Neuronal stem cell (in vitro differentiated cells): ENCODE data around the gene SEC14L3.

Experiments
- DNase-seq: peaks from one replicate; pipeline ENCODE4 v3.0.0-alpha.2; 2013; ENCODE audit warnings: low spot score
- H2AFZ ChIP-seq: one replicate; pipeline ENCODE4 v1.6.1; 2013; ENCODE audit warnings: mild to moderate bottlenecking, low read length, inconsistent platforms
- H2AK5ac ChIP-seq: 2 replicates; pipeline ENCODE4 v1.6.1; 2013; ENCODE audit warnings: low read depth, mild to moderate bottlenecking, inconsistent platforms, low read length, moderate library complexity, mixed read lengths
- H2BK120ac ChIP-seq: 2 replicates; pipeline ENCODE4 v1.6.1; 2013; ENCODE audit warnings: low read depth, mild to moderate bottlenecking, inconsistent platforms, low read length, moderate library complexity, mixed read lengths
- H2BK12ac ChIP-seq: one replicate; pipeline ENCODE4 v1.6.1; 2013; ENCODE audit warnings: low read length, inconsistent platforms
- H2BK15ac ChIP-seq: 2 replicates; pipeline ENCODE4 v1.6.1; 2013; ENCODE audit warnings: mild to moderate bottlenecking, low read length, inconsistent platforms, mixed read lengths
- H2BK5ac ChIP-seq: one replicate; pipeline ENCODE4 v1.6.1; 2013; ENCODE audit warnings: inconsistent platforms, mild to moderate bottlenecking, low read length, moderate library complexity
- H3K14ac ChIP-seq: one replicate; pipeline ENCODE4 v1.6.1; 2013; ENCODE audit warnings: low read length, inconsistent platforms
- H3K18ac ChIP-seq: 2 replicates; pipeline ENCODE4 v1.6.1; 2013; ENCODE audit warnings: low read length, inconsistent platforms
- H3K23ac ChIP-seq: 2 replicates; pipeline ENCODE4 v1.6.1; 2013; ENCODE audit warnings: low read depth, mild to moderate bottlenecking, mixed read lengths, low read length, inconsistent platforms; ENCODE audit not compliant: poor library complexity
- H3K27ac ChIP-seq: replicated peaks from 3 replicates; pipeline ENCODE4 v1.5.1; 2013; ENCODE audit warnings: low read length, inconsistent platforms
- H3K27me3 ChIP-seq, 3 experiments: 2 replicates each; pipeline ENCODE4 v1.6.1; 2013; ENCODE audit warnings: low read length in 3 of 3, mild to moderate bottlenecking in 2 of 3, inconsistent platforms in 1 of 3, low read depth in 1 of 3, mixed read lengths in 1 of 3, moderate library complexity in 1 of 3; ENCODE audit not compliant: control insufficient read depth in 3 of 3, insufficient read depth in 3 of 3
- H3K36me3 ChIP-seq, 2 donors: replicated peaks in 1 of 2; 2 replicates each; pipeline ENCODE4 v1.6.1; 2013; ENCODE audit warnings: low read length in 2 of 2; ENCODE audit not compliant: control insufficient read depth in 2 of 2, insufficient read depth in 2 of 2
- H3K4ac ChIP-seq: 2 replicates; pipeline ENCODE4 v1.6.1; 2013; ENCODE audit warnings: inconsistent platforms, mild to moderate bottlenecking, low read length, moderate library complexity
- H3K4me1 ChIP-seq, 2 donors: 1 replicate in 1 of 2; 2 replicates in 1 of 2; pipeline ENCODE4 v1.6.1; 2013; ENCODE audit warnings: low read length in 2 of 2, low read depth in 1 of 2; ENCODE audit not compliant: control insufficient read depth in 2 of 2, insufficient read depth in 1 of 2
- H3K4me2 ChIP-seq: one replicate; pipeline ENCODE4 v1.6.1; 2013; ENCODE audit warnings: mild to moderate bottlenecking, low read length, inconsistent platforms; ENCODE audit not compliant: insufficient read depth, poor library complexity, severe bottlenecking
- H3K4me3 ChIP-seq, 2 donors: 2 replicates each; pipeline ENCODE4 v1.5.1; 2013; ENCODE audit warnings: low read length in 2 of 2, mild to moderate bottlenecking in 2 of 2, inconsistent platforms in 1 of 2, moderate library complexity in 1 of 2
- H3K79me1 ChIP-seq: one replicate; pipeline ENCODE4 v1.6.1; 2013; ENCODE audit warnings: low read depth, mild to moderate bottlenecking, inconsistent platforms, low read length, moderate library complexity
- H3K9ac ChIP-seq: one replicate; pipeline ENCODE4 v1.6.1; 2013; ENCODE audit warnings: mild to moderate bottlenecking, low read depth, low read length, inconsistent platforms; ENCODE audit not compliant: poor library complexity
- H3K9me3 ChIP-seq, 2 donors: replicated peaks in 1 of 2; 2 replicates each; pipeline versions ENCODE3 to v1.6.1; 2013; ENCODE audit warnings: low read length in 2 of 2, mild to moderate bottlenecking in 2 of 2, inconsistent platforms in 1 of 2, low read depth in 1 of 2, mixed read lengths in 1 of 2, moderate library complexity in 1 of 2; ENCODE audit not compliant: control insufficient read depth in 2 of 2, insufficient read depth in 1 of 2
- H4K8ac ChIP-seq: one replicate; pipeline ENCODE4 v1.6.1; 2013; ENCODE audit warnings: low read depth, mild to moderate bottlenecking, inconsistent platforms, low read length, moderate library complexity
- H4K91ac ChIP-seq: one replicate; pipeline ENCODE4 v1.6.1; 2013; ENCODE audit warnings: low read length, low read depth, mild to moderate bottlenecking, inconsistent platforms; ENCODE audit not compliant: poor library complexity
- WGBS, 2 donors: extraction: QIAGEN DNeasy Blood & Tissue Kit; methylation state at CpG; one replicate each; pipeline ENCODE4 v1.1.7; 2013; ENCODE audit warnings: missing lambda C conversion rate in 2 of 2, mixed read lengths in 1 of 2; ENCODE audit not compliant: insufficient read length in 2 of 2, insufficient replicate concordance in 1 of 2; ENCODE audit errors: extremely low coverage in 2 of 2; 5-methylcytosine and 5-hydroxymethylcytosine counted together

The SEC14L3 gene

GRCh38 chr22:30432520-30432919 lies 39.3 kb downstream of the SEC14L3 start:
- WGBS, 2 donors: no CpG with 5 or more reads among the region's 2 CpGs
- peak overlapping the region; percentile 3 for H2BK15ac ChIP-seq

GRCh38 chr22:30432096-30432495 lies 39.7 kb downstream of the SEC14L3 start:
- Histone ChIP-seq H3K27ac (no peak overlapping the region), H2BK5ac (no peak overlapping the region), H3K4me3 (no peak overlapping the region), H4K91ac (no peak overlapping the region), H2BK12ac (no peak overlapping the region), H2BK15ac (no peak overlapping the region), H3K18ac (no peak overlapping the region), H3K4ac (no peak overlapping the region), H3K4me1 (no peaks in the 10 kb centered on the region), H4K8ac (no peak overlapping the region), H2AFZ (no peak overlapping the region), H3K36me3 (peaks cover 1 to 12% of the 10 kb centered on the region in 2 donors), H2BK120ac (no peak overlapping the region), H3K4me2 (no peak overlapping the region), H3K23ac (no peak overlapping the region), H3K14ac (no peak overlapping the region), H2AK5ac (no peak overlapping the region), H3K79me1 (no peaks in the 10 kb centered on the region), H3K9me3 (peaks cover 0 to 2% of the 10 kb centered on the region in 2 donors), H3K9ac (peak overlapping the region; percentile 38), H3K27me3 (no peaks in the 10 kb centered on the region)
- WGBS, 2 donors: no CpG with 5 or more reads among the region's 4 CpGs
- no peak for DNase-seq

More at GRCh38 chr22:30432520-30432919, 39.3 kb downstream of the SEC14L3 start:
- H2BK5ac ChIP-seq: no peak overlapping the region
- no peak for DNase-seq
- no peak overlapping the region for H3K23ac ChIP-seq
- no peak overlapping the region for H2AK5ac ChIP-seq
- no peak overlapping the region for H3K27ac ChIP-seq
- H2BK12ac ChIP-seq: no peak overlapping the region
- H3K79me1 ChIP-seq: no peaks in the 10 kb centered on the region
- H3K27me3 ChIP-seq: no peaks in the 10 kb centered on the region
- H3K4me3 ChIP-seq: no peak overlapping the region
- no peak overlapping the region for H4K8ac ChIP-seq
- no peaks in the 10 kb centered on the region for H3K4me1 ChIP-seq
- no peak overlapping the region for H2AFZ ChIP-seq
- H3K4me2 ChIP-seq: no peak overlapping the region
- H3K4ac ChIP-seq: no peak overlapping the region
- no peak overlapping the region for H3K14ac ChIP-seq
- no peak overlapping the region for H3K18ac ChIP-seq
- H3K9me3 ChIP-seq: peaks cover 0 to 2% of the 10 kb centered on the region in 2 donors
- H3K9ac ChIP-seq: peak overlapping the region; percentile 7
- H2BK120ac ChIP-seq: no peak overlapping the region
- H3K36me3 ChIP-seq: peaks cover 1 to 9% of the 10 kb centered on the region in 2 donors
- H4K91ac ChIP-seq: no peak overlapping the region

GRCh38 chr22:30430933-30431332 lies 40.9 kb downstream of the SEC14L3 start:
- peaks cover 1% of the 10 kb centered on the region for H3K79me1 ChIP-seq
- no peak overlapping the region for H4K8ac ChIP-seq
- H2BK12ac ChIP-seq: no peak overlapping the region
- no peak overlapping the region for H3K4ac ChIP-seq
- H3K9me3 ChIP-seq: peaks cover 0 to 2% of the 10 kb centered on the region in 2 donors
- H4K91ac ChIP-seq: no peak overlapping the region
- no peak overlapping the region for H3K14ac ChIP-seq
- peaks cover 5 to 7% of the 10 kb centered on the region in 2 donors for H3K4me1 ChIP-seq
- no peak overlapping the region for H2AFZ ChIP-seq
- no peak overlapping the region for H2BK5ac ChIP-seq
- H3K18ac ChIP-seq: no peak overlapping the region
- no peak overlapping the region for H3K4me2 ChIP-seq
- no peak overlapping the region for H2BK15ac ChIP-seq
- H2BK120ac ChIP-seq: no peak overlapping the region
- no CpG with 5 or more reads among the region's 4 CpGs for WGBS, 2 donors
- H2AK5ac ChIP-seq: no peak overlapping the region
- DNase-seq: no peak
- H3K27ac ChIP-seq: no peak overlapping the region
- H3K9ac ChIP-seq: no peak overlapping the region
- H3K23ac ChIP-seq: no peak overlapping the region
- H3K27me3 ChIP-seq: no peaks in the 10 kb centered on the region
- peaks cover 1 to 12% of the 10 kb centered on the region in 2 donors for H3K36me3 ChIP-seq
- no peak overlapping the region for H3K4me3 ChIP-seq

- Histone ChIP-seq H3K4me3 (no peak overlapping the region), H3K27me3 (no peaks in the 10 kb centered on the region), H3K23ac (no peak overlapping the region), H3K9ac (no peak overlapping the region), H3K4ac (no peak overlapping the region), H2BK15ac (no peak overlapping the region), H3K79me1 (peaks cover 2% of the 10 kb centered on the region), H2BK120ac (no peak overlapping the region), H3K27ac (no peak overlapping the region), H3K4me2 (no peak overlapping the region), H2BK5ac (no peak overlapping the region), H2AFZ (no peak overlapping the region), H3K14ac (peak overlapping the region; percentile 42), H3K18ac (no peak overlapping the region), H4K8ac (no peak overlapping the region), H2BK12ac (no peak overlapping the region), H3K4me1 (peaks cover 8 to 9% of the 10 kb centered on the region in 2 donors), H3K9me3 (no peaks in the 10 kb centered on the region), H3K36me3 (peaks cover 1 to 12% of the 10 kb centered on the region in 2 donors), H4K91ac (no peak overlapping the region), H2AK5ac (no peak overlapping the region)
- no peak for DNase-seq
- WGBS, 2 donors: no CpG with 5 or more reads among the region's 4 CpGs
These were observed 41.9 kb downstream of the SEC14L3 start for GRCh38 chr22:30429887-30430286.
